ENCODE results near the gene THOC7. TPM values are rescaled to one million over a fixed set of nuclear protein-coding genes. Genes with fewer than 3 reads are reported as not detected.

THOC7 gene
- total RNA-seq, 2 donors from 2014 or later, result 40.9 to 64.2 TPM

- H3K4me3 Mint-ChIP-seq, result no peak overlapping the region
- no peak overlapping the region for H3K27ac Mint-ChIP-seq
- no peaks in the 10 kb centered on the region for H3K36me3 Mint-ChIP-seq (ENCODE audit: low read depth)
- no peaks in the 10 kb centered on the region for H3K27me3 Mint-ChIP-seq
- ATAC-seq (replicated peaks), result no peak
- peaks cover 4% of the 10 kb centered on the region for H3K4me1 Mint-ChIP-seq
- no peaks in the 10 kb centered on the region for H3K9me3 Mint-ChIP-seq
Measured at GRCh38 chr3:63842127-63842526, 21.5 kb downstream of the THOC7 start.

GRCh38 chr3:63841704-63842103, 21.9 kb downstream of the THOC7 start:
- Mint-ChIP-seq H3K36me3 (ENCODE audit: low read depth) (peaks cover 3% of the 10 kb centered on the region), H3K27ac (no peak overlapping the region), H3K4me1 (peaks cover 4% of the 10 kb centered on the region), H3K27me3 (no peaks in the 10 kb centered on the region), H3K4me3 (no peak overlapping the region), H3K9me3 (no peaks in the 10 kb centered on the region)
- ATAC-seq (replicated peaks), result no peak

GRCh38 chr3:63832395-63832794, 31.2 kb downstream of the THOC7 start:
- Mint-ChIP-seq H3K9me3 (no peaks in the 10 kb centered on the region), H3K4me3 (no peak overlapping the region), H3K27ac (no peak overlapping the region), H3K27me3 (no peaks in the 10 kb centered on the region), H3K36me3 (ENCODE audit: low read depth) (peaks cover 68% of the 10 kb centered on the region), H3K4me1 (no peaks in the 10 kb centered on the region)
- ATAC-seq (replicated peaks), result no peak

- Mint-ChIP-seq H3K27me3 (no peaks in the 10 kb centered on the region), H3K9me3 (no peaks in the 10 kb centered on the region), H3K4me3 (no peak overlapping the region), H3K36me3 (ENCODE audit: low read depth) (peaks cover 54% of the 10 kb centered on the region), H3K4me1 (no peaks in the 10 kb centered on the region), H3K27ac (no peak overlapping the region)
- no peak for ATAC-seq (replicated peaks)
Measured at GRCh38 chr3:63830526-63830925, 33.1 kb downstream of the THOC7 start.

- Mint-ChIP-seq H3K27ac (no peak overlapping the region), H3K27me3 (no peaks in the 10 kb centered on the region), H3K4me1 (no peaks in the 10 kb centered on the region), H3K4me3 (no peak overlapping the region), H3K9me3 (no peaks in the 10 kb centered on the region), H3K36me3 (ENCODE audit: low read depth) (no peaks in the 10 kb centered on the region)
- no peak for ATAC-seq (replicated peaks)
Measured at GRCh38 chr3:63824309-63824708, 39.3 kb downstream of the THOC7 start.

GRCh38 chr3:63819151-63819398, 44.5 kb downstream of the THOC7 start, which contains the start of gene C3orf49:
Gene C3orf49 (plus strand): TSS chr3:63819299. CDS start chr3:63819472, 173 bp downstream.
- Mint-ChIP-seq H3K27ac (no peak within 1 kb of the TSS), H3K4me3 (no peak within 1 kb of the TSS), H3K27me3 (no peaks in the 10 kb centered on the region), H3K36me3 (ENCODE audit: low read depth) (no peaks in the 10 kb centered on the region), H3K9me3 (no peaks in the 10 kb centered on the region), H3K4me1 (no peaks in the 10 kb centered on the region)
- no peak for ATAC-seq (replicated peaks)

GRCh38 chr3:63818282-63819150, 45.1 kb downstream of the THOC7 start:
- peak; percentile 39 for ATAC-seq (replicated peaks)
- Mint-ChIP-seq H3K9me3 (no peaks in the 10 kb centered on the region), H3K36me3 (ENCODE audit: low read depth) (no peaks in the 10 kb centered on the region), H3K27me3 (no peaks in the 10 kb centered on the region), H3K4me3 (no peak overlapping the region), H3K27ac (no peak overlapping the region), H3K4me1 (no peaks in the 10 kb centered on the region)

GRCh38 chr3:63817225-63817624, 46.4 kb downstream of the THOC7 start:
- no peak for ATAC-seq (replicated peaks)
- Mint-ChIP-seq H3K27me3 (no peaks in the 10 kb centered on the region), H3K36me3 (ENCODE audit: low read depth) (no peaks in the 10 kb centered on the region), H3K27ac (no peak overlapping the region), H3K4me3 (no peak overlapping the region), H3K4me1 (no peaks in the 10 kb centered on the region), H3K9me3 (no peaks in the 10 kb centered on the region)

GRCh38 chr3:63814237-63814636, 49.4 kb downstream of the THOC7 start:
- no peaks in the 10 kb centered on the region for H3K9me3 Mint-ChIP-seq
- no peaks in the 10 kb centered on the region for H3K27me3 Mint-ChIP-seq
- H3K4me3 Mint-ChIP-seq, result no peak overlapping the region
- no peak overlapping the region for H3K27ac Mint-ChIP-seq
- H3K36me3 Mint-ChIP-seq (ENCODE audit: low read depth), result no peaks in the 10 kb centered on the region
- H3K4me1 Mint-ChIP-seq, result peaks cover 5% of the 10 kb centered on the region
- ATAC-seq (replicated peaks), result no peak

GRCh38 chr3:63809607-63810006, 54.0 kb downstream of the THOC7 start:
- no peaks in the 10 kb centered on the region for H3K9me3 Mint-ChIP-seq
- H3K36me3 Mint-ChIP-seq (ENCODE audit: low read depth), result no peaks in the 10 kb centered on the region
- peaks cover 5% of the 10 kb centered on the region for H3K4me1 Mint-ChIP-seq
- no peak overlapping the region for H3K4me3 Mint-ChIP-seq
- no peaks in the 10 kb centered on the region for H3K27me3 Mint-ChIP-seq
- no peak overlapping the region for H3K27ac Mint-ChIP-seq
- no peak for ATAC-seq (replicated peaks)

- H3K27me3 Mint-ChIP-seq, result no peaks in the 10 kb centered on the region
- no peak overlapping the region for H3K27ac Mint-ChIP-seq
- ATAC-seq (replicated peaks), result no peak
- H3K4me3 Mint-ChIP-seq, result no peak overlapping the region
- no peaks in the 10 kb centered on the region for H3K36me3 Mint-ChIP-seq (ENCODE audit: low read depth)
- H3K9me3 Mint-ChIP-seq, result no peaks in the 10 kb centered on the region
- H3K4me1 Mint-ChIP-seq, result peaks cover 5% of the 10 kb centered on the region
Measured at GRCh38 chr3:63808633-63809032, 55.0 kb downstream of the THOC7 start.

- no peaks in the 10 kb centered on the region for H3K9me3 Mint-ChIP-seq
- no peaks in the 10 kb centered on the region for H3K27me3 Mint-ChIP-seq
- no peaks in the 10 kb centered on the region for H3K36me3 Mint-ChIP-seq (ENCODE audit: low read depth)
- no peak overlapping the region for H3K4me3 Mint-ChIP-seq
- H3K27ac Mint-ChIP-seq, result no peak overlapping the region
- no peak for ATAC-seq (replicated peaks)
- H3K4me1 Mint-ChIP-seq, result peaks cover 5% of the 10 kb centered on the region
Measured at GRCh38 chr3:63807961-63808565, 55.5 kb downstream of the THOC7 start.

- Mint-ChIP-seq H3K9me3 (no peaks in the 10 kb centered on the region), H3K36me3 (ENCODE audit: low read depth) (no peaks in the 10 kb centered on the region), H3K4me3 (no peak overlapping the region), H3K27me3 (no peaks in the 10 kb centered on the region), H3K4me1 (no peaks in the 10 kb centered on the region), H3K27ac (no peak overlapping the region)
- no peak for ATAC-seq (replicated peaks)
Measured at GRCh38 chr3:63803911-63804310, 59.7 kb downstream of the THOC7 start.

- no peak for ATAC-seq (replicated peaks)
- Mint-ChIP-seq H3K36me3 (ENCODE audit: low read depth) (no peaks in the 10 kb centered on the region), H3K27me3 (peaks cover 3% of the 10 kb centered on the region), H3K9me3 (no peaks in the 10 kb centered on the region), H3K4me3 (no peak overlapping the region), H3K4me1 (no peaks in the 10 kb centered on the region), H3K27ac (no peak overlapping the region)
Measured at GRCh38 chr3:63800097-63800496, 63.5 kb downstream of the THOC7 start.

GRCh38 chr3:63798949-63799348, 64.7 kb downstream of the THOC7 start:
- no peaks in the 10 kb centered on the region for H3K4me1 Mint-ChIP-seq
- ATAC-seq (replicated peaks), result no peak
- H3K27me3 Mint-ChIP-seq, result peaks cover 3% of the 10 kb centered on the region
- H3K4me3 Mint-ChIP-seq, result no peak overlapping the region
- no peak overlapping the region for H3K27ac Mint-ChIP-seq
- H3K9me3 Mint-ChIP-seq, result no peaks in the 10 kb centered on the region
- no peaks in the 10 kb centered on the region for H3K36me3 Mint-ChIP-seq (ENCODE audit: low read depth)
